ENCODE measurements around the gene SNPH.

SNPH gene

GRCh38 chr20:1334761-1335160 lies 68.7 kb downstream of the SNPH start:
- TF ChIP-seq, protein P1, sequence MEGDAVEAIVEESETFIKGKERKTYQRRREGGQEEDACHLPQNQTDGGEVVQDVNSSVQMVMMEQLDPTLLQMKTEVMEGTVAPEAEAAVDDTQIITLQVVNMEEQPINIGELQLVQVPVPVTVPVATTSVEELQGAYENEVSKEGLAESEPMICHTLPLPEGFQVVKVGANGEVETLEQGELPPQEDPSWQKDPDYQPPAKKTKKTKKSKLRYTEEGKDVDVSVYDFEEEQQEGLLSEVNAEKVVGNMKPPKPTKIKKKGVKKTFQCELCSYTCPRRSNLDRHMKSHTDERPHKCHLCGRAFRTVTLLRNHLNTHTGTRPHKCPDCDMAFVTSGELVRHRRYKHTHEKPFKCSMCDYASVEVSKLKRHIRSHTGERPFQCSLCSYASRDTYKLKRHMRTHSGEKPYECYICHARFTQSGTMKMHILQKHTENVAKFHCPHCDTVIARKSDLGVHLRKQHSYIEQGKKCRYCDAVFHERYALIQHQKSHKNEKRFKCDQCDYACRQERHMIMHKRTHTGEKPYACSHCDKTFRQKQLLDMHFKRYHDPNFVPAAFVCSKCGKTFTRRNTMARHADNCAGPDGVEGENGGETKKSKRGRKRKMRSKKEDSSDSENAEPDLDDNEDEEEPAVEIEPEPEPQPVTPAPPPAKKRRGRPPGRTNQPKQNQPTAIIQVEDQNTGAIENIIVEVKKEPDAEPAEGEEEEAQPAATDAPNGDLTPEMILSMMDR (conservative IDR thresholded peaks at IDR 0.05; ENCODE audit: low read depth, low read length) = peak; percentile 15
- H3K4me3 ChIP-seq (ENCODE audit: low read depth, low read length) = no peak overlapping the region
- DNase-seq (ENCODE audit: low read depth) = no peak

DNA sequence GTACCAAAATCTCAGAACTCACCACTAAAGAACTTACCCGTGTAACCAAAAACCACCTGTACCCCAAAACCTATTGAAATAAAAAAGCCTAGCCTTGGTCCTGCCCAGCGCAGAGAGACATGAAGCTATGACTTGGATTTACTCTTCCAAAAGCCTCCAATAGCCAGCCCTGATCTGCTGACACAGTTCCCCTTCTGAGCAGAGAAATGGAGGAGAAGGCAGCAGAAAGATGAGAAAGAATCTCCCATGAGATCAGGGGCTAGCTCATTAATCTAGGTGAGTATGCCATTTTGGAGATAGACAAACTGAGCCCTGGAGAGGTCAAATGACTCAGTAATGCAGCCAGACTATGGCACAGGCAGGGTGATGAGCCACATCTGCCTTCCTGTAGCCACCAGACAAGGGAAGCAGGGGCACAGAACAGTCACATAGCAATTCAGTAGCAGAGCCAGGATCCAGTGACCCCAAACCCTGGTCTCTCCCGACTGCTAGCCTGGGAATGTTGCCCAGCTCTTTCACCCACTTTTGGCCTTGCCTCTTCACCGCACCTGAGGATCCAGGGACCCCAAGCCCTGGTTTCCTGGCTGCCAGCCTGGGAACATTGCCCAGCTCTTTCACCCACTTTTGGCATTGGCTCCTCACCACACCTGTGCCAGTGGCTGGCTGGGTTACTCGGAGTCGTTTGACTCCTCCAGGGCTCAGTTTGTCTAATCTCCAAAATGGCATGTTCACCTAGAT lies 70.0 kb downstream of the SNPH start:
- no peak overlapping the region for H3K4me3 ChIP-seq (ENCODE audit: low read depth, low read length)
- no peak for DNase-seq (ENCODE audit: low read depth)
- TF ChIP-seq, protein P1 (conservative IDR thresholded peaks at IDR 0.05; ENCODE audit: low read depth, low read length) = no peak

- no peak for DNase-seq (ENCODE audit: low read depth)
- no peak overlapping the region for H3K4me3 ChIP-seq (ENCODE audit: low read depth, low read length)
- TF ChIP-seq, protein P1 (conservative IDR thresholded peaks at IDR 0.05; ENCODE audit: low read depth, low read length) = no peak
Measured at GRCh38 chr20:1336699-1337367, 70.7 kb downstream of the SNPH start.

GRCh38 chr20:1337441-1337840 lies 71.3 kb downstream of the SNPH start:
- TF ChIP-seq, protein P1 (conservative IDR thresholded peaks at IDR 0.05; ENCODE audit: low read depth, low read length) = no peak
- H3K4me3 ChIP-seq (ENCODE audit: low read depth, low read length) = no peak overlapping the region
- DNase-seq (ENCODE audit: low read depth) = no peak

GRCh38 chr20:1338096-1338495 lies 72.0 kb downstream of the SNPH start:
- DNase-seq (ENCODE audit: low read depth) = no peak
- H3K4me3 ChIP-seq (ENCODE audit: low read depth, low read length) = no peak overlapping the region
- TF ChIP-seq, protein P1 (conservative IDR thresholded peaks at IDR 0.05; ENCODE audit: low read depth, low read length) = no peak

DNA sequence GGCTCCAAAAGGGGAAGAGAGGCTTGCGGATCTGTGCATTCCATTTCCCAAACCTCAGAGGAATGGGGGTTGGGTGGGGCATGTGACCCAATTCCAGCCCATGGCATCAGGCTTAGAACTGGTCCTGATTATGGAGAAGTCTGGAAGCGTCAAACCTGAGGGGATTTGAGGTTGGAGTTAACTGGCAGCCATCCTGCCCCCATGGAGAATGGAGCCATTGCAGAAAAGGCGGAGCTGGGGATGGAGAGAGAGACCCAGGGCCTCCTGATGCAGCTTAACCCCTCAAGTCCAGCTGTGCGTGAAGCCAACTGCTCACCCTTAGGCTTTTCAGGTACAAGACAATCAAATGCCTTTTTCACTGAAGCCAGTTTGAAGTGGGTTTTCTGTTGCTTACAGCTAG lies 72.7 kb downstream of the SNPH start:
- no peak overlapping the region for H3K4me3 ChIP-seq (ENCODE audit: low read depth, low read length)
- TF ChIP-seq, protein P1 (conservative IDR thresholded peaks at IDR 0.05; ENCODE audit: low read depth, low read length) = no peak
- DNase-seq (ENCODE audit: low read depth) = no peak

Measured in choroid plexus epithelial cell (primary cell).